HG02588 (cell line): ENCODE results near the gene AFAP1.
A peak's percentile ranks its signal among the peaks of the same experiment; 100 is the strongest.
"Not testable (repeated sequence)": the region's sequence is repeated elsewhere in the genome, so short reads cannot be mapped to it uniquely, and the experiment has no call there.

ENCODE experiments used
- ATAC-seq: cut with Tn5 transposase; IDR thresholded peaks from one replicate; pipeline ENCODE4 v1.9.1; 2021; ENCODE audit warnings: mild to moderate bottlenecking, moderate library complexity; ENCODE audit not compliant: unreplicated experiment

AFAP1 gene

GRCh38 chr4:7950301-7951092 lies 10.8 kb upstream of the AFAP1 start:
- no peak for ATAC-seq

GRCh38 chr4:7949759-7950158 lies 10.1 kb upstream of the AFAP1 start:
- ATAC-seq = no peak

DNA sequence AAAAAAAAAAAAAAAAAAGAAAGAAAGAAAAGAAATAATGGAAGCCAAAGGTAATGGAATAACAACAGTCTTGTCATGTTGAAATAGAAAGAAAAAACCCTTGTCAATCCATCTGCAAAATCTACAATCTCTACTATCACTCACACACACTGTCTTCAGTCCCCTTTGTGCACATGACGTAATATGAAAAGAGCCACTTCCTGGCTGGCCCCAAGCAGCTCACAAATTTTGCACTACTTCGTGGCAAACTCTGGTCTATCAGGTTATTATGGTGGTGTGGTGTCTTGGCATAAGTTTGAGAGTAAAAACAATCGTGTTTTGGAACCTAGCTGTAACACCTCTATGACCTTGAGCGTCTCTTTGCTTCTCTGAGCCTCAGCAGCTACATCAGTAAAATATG lies 8.3 kb upstream of the AFAP1 start:
- no peak for ATAC-seq

DNA sequence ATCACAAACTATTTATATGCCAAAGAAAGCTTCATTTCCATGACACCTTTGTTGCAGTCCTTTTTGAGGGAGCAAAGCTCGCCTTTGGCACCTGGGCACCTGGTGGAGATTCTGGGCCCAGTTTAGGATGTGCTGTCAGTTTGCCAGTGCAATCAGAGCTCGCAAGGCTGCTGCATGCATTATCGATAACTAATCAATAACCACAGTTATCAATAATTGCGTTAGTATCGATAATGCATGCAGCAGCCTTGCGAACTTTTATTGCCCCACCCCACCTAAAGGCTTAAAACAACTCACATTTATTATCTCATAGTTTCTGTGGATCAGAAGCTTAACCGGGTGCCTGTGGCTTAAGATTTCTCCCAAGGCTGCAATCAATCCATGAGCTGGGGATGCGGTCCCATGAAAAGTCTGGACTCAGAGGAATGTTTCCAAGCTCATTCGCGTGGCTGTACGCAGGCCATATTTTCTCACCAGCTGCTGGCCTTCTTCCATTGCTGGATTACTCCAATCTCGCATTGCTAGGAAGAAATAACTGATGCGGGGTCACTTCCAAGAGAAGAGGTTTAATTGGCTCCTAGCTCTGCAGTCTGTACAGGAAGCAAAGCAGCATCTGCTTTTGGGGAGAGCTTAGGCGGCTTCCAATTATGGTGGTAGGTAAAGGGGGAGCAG lies 6.2 kb upstream of the AFAP1 start:
- ATAC-seq = no peak

DNA sequence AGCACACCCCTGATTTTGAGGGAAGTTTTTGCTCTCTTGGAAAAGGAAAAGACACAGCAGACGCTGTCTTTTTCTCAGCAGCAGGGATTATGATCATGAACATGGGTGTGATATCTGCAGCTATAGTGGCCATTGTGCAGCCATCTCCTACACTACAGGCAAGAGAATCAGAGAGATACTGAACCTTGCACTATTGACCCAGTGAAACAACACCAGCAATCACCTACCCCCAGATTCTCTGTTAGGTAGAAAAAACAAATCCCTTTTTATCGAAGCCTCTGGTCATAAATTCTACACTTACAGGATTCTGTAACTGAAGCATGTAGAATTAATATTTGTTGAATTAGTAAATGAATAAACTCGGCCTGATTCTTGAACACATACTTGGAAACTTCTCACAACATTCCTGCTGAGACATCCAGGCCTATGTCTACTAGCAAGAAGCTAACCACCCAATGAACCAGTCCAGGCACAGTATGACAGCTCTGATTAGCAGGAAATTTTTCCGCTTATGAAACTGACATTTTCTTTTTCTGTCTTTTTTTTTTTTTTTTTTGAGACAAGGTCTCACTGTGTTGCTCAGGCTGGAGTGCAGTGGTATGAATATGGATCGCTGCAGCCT lies 5.0 kb upstream of the AFAP1 start:
- ATAC-seq = no peak

DNA sequence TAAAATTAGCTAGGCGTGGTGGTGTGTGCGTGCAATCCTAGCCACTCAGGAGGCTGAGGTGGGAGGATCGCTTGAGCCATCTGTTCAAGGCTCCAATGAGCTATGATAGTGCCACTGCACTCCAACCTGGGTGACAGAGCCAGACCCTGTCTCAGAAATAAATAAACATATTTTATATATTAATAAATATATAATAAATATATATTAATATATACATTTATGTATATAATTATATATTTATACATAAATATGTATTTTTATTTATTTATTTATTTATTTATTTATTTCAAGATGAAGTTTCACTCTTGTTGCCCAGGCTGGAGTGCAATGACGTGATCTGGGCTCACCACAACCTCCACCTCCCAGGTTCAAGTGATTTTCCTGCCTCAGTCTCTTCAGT lies 4.0 kb upstream of the AFAP1 start:
- ATAC-seq = not testable (repeated sequence)

DNA sequence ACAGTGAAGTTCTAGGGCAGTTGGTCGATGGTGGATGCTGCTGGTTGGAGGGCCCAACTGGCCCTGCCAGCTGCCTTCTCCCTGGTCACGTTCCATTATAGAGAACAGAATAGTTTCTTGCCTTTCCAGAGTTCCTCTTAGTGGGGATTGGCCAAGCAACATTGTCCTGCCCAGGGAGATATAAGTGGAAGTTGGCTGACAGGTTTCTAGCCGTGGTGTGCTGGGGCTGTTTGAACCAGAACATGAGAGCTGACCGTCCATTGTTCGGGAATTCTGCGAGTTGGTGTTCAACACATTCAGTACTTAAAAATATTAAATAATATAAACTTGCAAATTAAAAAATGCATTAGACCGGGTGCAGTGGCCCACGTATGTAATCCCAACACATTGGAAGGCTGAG lies 3.5 kb upstream of the AFAP1 start:
- no peak for ATAC-seq

GRCh38 chr4:7941965-7942496 lies 2.4 kb upstream of the AFAP1 start:
- ATAC-seq = no peak

- no peak for ATAC-seq
Observed at GRCh38 chr4:7941111-7941964, 1.7 kb upstream of the AFAP1 start.

GRCh38 chr4:7938609-7939376 lies 868 bp downstream of the AFAP1 start:
- peak; percentile 5 for ATAC-seq

DNA sequence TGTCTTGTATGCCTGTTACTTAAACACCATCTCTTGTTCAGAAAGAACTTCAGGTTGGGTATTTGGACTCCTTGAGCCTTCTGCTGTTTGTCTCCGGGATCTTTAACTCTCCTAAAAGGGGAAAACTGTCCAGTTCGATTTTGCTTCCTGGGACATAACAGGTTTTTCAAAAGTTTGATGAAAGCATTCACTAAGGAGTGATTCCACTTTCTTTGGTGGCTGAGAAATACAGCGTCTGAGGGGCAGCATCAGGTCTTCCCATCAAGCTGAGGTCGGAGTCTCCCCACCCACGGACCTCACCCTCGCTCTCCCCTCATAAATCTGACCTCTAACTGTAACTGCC lies 1.4 kb downstream of the AFAP1 start:
- ATAC-seq = no peak

DNA sequence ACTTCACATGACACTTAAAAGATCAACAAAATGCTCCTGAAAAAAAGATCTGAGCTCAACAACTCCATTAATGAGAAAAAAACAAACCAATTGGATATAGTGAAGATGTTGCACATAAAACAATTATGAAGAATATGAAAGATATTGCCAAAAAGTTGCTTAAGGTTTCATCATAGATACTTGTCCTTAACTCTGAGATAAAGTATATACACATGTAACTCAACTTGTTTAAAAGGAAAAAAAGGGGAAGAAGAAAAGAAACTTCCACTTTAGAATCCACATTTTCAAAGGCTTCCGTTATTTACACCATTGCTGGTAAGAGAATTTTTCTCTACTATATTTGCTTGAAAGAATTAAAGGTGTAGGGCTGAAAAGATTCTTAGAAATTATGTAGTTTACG lies 2.7 kb downstream of the AFAP1 start:
- no peak for ATAC-seq

- no peak for ATAC-seq
Observed at GRCh38 chr4:7933651-7934510, 5.8 kb downstream of the AFAP1 start.

DNA sequence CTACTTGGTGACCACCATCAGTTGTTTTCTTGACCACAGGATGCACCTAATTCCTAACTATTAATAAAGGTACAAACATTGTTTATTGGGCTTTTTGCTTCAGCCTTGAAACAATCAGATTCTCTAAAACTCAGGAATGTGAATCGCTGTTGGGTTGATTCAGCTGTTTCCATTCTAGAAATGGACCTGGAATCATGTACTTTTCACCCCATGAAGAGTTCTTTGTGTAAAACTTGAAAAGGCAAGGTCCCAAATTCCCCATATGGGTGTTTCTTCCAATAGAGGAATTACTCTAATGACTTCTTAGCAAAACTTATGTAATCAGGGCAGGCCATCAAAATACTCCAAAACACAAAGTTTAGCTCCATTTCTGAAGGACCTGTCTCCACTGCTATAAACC lies 7.4 kb downstream of the AFAP1 start:
- ATAC-seq = no peak

DNA sequence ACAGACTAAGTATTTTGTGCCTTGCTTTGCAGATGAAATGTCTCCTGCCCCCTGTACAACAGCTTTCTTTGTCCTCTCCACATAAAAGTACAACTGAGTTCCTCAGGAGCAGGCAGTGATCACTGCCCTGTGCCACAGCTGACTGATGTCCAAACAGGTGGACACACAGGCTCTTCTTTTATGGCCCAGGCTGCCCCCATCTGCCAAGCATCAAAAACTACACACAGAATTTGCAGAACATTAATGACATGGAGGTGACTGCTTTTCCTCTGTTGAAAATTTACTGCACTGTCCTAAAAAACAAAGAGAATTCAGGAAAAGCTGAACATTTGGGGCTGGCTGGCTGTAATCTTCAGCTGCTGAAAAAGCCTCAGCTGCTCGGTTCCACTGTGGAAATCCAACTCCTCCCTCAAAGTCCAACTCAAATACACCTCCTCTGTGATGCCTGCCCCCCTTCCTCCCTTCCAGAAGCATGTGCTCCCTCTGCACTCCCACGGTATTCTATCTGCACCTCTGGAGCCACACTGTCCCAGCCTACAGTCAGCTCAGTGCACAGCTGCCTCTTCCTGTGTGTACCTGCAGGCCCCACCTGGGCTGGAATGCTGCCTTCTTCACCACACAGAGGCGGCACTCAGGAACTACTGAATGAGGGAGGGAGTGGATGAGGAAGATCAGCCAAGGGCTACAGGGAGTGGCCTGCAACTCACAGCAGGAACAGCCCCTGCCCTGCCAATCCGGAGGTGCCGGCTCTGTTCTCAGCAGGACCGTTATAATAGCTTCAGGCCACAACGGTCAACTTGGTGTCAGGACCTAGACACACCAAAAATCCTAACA lies 10.3 kb downstream of the AFAP1 start:
- ATAC-seq = no peak

DNA sequence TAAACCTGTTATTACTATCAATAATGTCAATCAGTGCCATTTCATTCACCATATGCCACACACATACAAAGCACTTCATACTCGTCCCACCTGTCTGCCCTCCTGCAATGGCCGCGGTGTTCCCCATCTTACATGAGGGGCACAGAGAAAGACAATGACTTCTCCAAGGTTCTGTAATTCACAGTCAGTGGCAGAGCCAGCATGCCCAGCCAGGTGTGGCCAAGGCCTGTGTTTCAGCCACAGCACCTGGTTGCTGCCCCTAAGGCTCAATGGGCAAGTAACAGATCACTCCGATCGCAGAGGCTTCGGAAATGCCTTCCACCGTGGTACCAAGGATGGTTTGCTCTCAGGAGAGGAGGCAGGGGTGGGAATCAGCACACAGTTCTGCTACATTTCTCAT lies 10.9 kb downstream of the AFAP1 start:
- ATAC-seq = no peak

- no peak for ATAC-seq
Observed at GRCh38 chr4:7926822-7927221, 12.8 kb downstream of the AFAP1 start.

DNA sequence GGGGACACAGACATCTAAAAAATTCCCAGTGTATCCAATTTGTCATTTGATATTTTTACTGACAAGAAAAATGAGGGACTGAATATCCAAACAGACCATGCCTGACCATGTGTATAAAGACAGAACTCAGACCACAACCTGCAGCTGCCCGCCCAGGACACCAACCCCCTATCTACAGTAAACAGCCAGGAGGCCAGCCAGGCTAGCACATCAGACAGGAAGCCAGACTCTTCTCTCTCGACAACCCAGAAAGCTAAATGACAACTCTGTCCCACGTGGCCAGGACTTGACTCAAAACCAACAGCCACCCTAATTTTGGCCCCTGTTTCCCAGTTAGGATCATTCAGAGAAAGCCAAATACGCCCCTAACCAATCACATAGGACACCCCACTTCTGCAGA lies 15.1 kb downstream of the AFAP1 start:
- ATAC-seq = no peak

DNA sequence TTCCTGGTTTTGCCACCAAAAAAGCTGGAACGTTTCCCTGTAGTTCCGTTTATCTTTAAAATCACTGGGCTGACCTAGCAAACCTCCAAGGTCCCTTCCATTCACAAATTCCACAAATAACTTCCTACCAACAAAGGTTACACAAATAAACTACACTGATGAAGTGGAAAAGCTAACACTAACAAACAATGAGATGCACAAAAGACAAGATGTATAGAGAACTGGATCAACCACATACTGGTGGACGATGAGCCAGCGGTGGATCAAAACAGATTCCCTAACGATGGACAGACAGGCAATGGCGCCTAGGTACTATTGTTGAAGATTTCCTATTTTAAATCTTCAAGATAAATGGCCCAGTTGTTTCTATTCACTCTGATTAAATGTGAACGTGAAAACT lies 15.5 kb downstream of the AFAP1 start:
- ATAC-seq = no peak
